NCI-H345 treated with DMSO at 0.1 percent for 48 hours (cell line): ENCODE measurements around the gene SRSF3.
"Not testable (repeated sequence)": the region's sequence is repeated elsewhere in the genome, so short reads cannot be mapped to it uniquely, and the experiment has no call there.

ENCODE experiments used
- DNase-seq: peaks from one replicate; lab custom pipeline; 2025; ENCODE audit not compliant: unreplicated experiment; lab: John Stamatoyannopoulos, UW

SRSF3 gene

DNA sequence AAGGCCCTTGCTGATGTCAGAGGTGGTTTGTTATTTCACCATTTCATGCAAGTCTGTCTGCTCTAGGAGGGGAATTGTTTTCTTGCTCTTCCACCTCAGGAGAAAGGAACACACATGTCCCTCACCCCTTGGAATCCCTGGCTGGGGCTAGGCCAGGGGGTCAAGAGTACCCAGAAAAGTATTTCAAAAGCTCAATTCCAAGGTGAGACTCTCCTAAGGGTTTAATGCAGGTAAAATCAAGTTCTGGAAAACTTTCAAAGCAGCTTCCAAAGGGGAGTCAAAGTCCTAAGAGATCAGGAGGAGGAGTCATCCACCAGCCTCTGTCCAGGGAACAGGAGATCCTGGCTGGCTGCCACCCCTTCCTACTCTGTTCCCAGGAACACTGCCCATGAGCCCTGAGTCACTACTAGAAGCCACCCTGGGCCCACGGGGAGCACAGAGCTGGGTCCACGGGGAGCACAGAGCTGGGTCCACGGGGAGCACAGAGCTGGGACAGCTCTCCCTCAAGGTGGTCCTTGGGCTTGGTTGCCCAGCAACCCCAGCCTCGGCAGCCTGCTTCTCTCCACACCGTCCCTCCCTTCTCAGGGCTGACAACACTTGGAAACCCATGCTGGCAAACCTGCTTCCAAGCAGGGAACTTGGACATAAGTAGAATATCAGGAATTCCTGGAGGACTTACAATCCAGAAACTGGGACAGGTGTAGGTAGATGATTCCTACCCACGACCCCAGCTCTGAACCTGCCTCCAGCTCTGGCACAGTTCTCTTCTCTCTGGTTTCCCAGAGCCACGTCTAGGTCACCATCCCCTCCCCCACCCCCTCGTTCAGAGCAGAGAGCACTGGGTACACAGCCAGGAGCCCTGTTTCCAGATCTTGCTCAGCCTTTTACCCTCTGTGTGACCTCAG, 49.0 kb downstream of the SRSF3 start:
- no peak for DNase-seq

DNA sequence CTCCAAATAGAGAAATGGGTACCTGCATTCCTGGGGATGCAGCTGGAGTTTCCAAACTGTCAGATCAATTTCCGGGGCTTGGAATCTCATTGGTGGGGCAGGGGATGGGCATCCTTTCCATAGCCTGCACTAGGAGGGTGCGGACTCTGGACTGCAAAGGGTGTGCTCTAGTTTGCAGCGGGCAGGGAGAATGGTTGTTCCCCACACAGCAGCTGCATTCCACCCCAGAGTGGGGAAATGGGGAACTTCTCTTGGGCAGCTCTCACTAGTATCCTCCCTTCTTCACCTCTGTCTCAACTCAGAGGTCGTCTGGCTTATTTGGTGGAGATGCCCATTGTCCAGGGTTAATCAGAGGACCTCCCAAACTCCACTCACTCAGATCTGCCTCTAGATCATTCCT, 49.8 kb downstream of the SRSF3 start:
- DNase-seq = no peak

- DNase-seq = no peak
Measured at GRCh38 chr6:36649086-36649485, 54.9 kb downstream of the SRSF3 start.

- DNase-seq = no peak
Measured at GRCh38 chr6:36649701-36650484, 55.7 kb downstream of the SRSF3 start.

DNA sequence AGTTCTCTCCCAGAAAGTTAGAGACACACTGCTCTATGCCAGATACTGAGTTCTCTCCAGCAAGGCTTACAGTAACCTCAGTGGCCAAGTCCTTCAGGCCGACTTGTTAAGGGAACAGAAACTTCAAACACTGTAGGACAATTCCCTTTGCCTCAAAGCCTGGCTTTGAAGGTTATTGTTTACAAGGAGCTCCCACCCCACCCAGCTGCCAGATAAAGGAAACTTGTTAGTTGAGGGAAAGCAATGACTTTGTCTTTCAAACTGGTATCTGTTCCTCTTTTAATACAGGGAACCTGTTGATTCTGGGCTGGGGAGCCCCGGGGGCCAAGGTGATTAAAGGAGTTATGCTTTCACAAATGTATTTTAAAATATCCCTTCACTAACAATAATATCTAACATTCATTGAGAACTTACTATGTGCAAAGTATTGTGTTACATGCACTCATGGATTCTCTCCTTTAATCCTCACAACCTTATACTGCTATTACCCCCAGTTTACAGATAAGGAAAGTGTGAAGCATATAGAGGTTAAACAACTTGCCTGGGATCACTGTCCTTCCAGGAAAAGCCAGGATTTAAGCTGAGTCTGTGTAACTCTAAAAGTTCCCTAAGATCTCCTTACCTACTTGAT, 56.8 kb downstream of the SRSF3 start:
- DNase-seq = no peak

DNA sequence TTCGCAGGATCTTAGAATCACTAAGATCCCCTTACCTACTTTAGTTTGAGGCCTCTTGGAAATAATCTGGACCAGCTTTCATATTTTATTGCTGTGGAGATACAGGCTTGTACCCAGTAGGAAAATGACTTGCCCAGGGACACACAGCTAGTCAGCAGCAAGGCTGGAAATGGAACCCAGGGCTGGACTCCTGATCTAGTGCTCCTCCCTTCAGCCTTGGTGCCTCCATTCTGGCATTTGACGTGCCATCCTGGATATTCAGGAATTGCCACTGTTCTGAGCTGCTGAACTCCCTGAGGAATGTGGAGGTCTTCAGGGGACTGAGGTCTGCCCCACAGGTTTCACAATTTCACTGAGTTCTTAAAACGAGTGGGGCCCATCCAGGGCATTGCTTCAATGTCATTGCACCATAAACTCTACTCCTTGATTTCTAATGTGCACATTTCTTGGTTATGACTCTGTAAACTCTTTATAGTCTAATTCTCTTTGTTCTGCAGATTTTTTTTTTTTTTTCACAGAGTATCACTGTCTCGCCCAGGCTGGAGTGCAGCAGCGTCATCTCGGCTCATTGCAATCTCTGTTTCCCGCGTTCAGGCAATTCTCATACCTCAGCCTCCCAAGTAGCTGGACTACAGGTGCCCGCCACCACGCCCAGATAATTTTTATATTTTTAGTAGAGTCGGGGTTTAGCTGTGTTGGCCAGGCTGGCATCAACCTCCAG, 57.7 kb downstream of the SRSF3 start:
- no peak for DNase-seq

DNA sequence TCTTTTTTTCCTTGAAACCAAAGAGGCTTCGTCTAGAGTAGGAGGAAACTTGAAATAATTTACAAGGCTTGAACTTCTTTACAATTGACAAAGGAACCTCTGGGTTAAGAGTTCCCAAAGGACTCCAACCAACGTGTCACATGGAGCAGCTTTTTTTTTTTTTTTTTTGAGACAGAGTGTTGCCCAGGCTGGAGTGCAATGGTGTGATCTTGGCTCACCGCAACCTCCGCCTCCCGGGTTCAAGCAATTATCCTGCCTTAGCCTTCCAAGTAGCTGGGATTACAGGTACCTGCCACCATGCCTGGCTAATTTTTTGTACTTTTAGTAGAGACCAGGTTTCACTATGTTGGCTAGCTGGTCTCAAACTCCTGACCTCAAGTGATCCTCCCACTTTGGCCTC, 60.3 kb downstream of the SRSF3 start:
- DNase-seq = not testable (repeated sequence)
